Neural cell (in vitro differentiated cells): ENCODE data around the gene DDX47. TPM values are rescaled to one million over a fixed set of nuclear protein-coding genes. Genes with fewer than 3 reads are reported as not detected.

Experiments used
- H2AFZ ChIP-seq: fragments of 200-600, 300-800 bp; sonication (generic), shearing (Covaris generic); 2 replicates; pipeline ENCODE4 v1.6.0; 2014; ENCODE audit warnings: low read depth, mild to moderate bottlenecking, antibody characterized with exemption, low read length, moderate library complexity
- H3F3A ChIP-seq: fragments of 200-600 bp; shearing (Covaris generic); 2 replicates; pipeline ENCODE4 v1.6.1; 2016; ENCODE audit warnings: mild to moderate bottlenecking, moderate library complexity, mixed read lengths, antibody characterized with exemption, low read length; ENCODE audit not compliant: insufficient read depth, poor library complexity, severe bottlenecking
- H3K27ac ChIP-seq: fragments of 200-600, 300-800 bp; sonication (generic), shearing (Covaris generic); 2 replicates; pipeline ENCODE4 v1.5.1; 2014; ENCODE audit warnings: mild to moderate bottlenecking, low read length, moderate library complexity
- H3K27me3 ChIP-seq: fragments of 300-800, 200-600 bp; sonication (generic), shearing (Covaris generic); 2 replicates; pipeline ENCODE4 v1.6.0; 2014; ENCODE audit warnings: mild to moderate bottlenecking, low read depth, low read length, moderate library complexity; ENCODE audit not compliant: insufficient read depth
- H3K36me3 ChIP-seq: fragments of 300-800, 200-600 bp; sonication (generic), shearing (Covaris generic); 2 replicates; pipeline ENCODE4 v1.5.1; 2014; ENCODE audit warnings: mild to moderate bottlenecking, antibody characterized with exemption, low read length, moderate library complexity; ENCODE audit not compliant: insufficient read depth
- H3K4me2 ChIP-seq: fragments of 300-800, 200-600 bp; sonication (generic), shearing (Covaris generic); 2 replicates; pipeline ENCODE4 v1.6.0; 2014; ENCODE audit warnings: mild to moderate bottlenecking, low read length
- H3K4me3 ChIP-seq: fragments of 300-800, 200-600 bp; sonication (generic), shearing (Covaris generic); 2 replicates; pipeline ENCODE4 v1.5.1; 2014; ENCODE audit warnings: mild to moderate bottlenecking, low read length, moderate library complexity
- H3K79me2 ChIP-seq: fragments of 200-600 bp; shearing (Covaris generic); replicated peaks from 2 replicates; pipeline ENCODE4 v1.6.0; 2014; ENCODE audit warnings: mild to moderate bottlenecking, low read length, moderate library complexity; ENCODE audit not compliant: insufficient read depth
- H3K9ac ChIP-seq: fragments of 300-800, 200-600 bp; sonication (generic), shearing (Covaris generic); 2 replicates; pipeline ENCODE4 v1.6.1; 2016; ENCODE audit warnings: mild to moderate bottlenecking, low read length, mixed read lengths
- H3K9me2 ChIP-seq: fragments of 200-600 bp; shearing (Covaris generic); 2 replicates; pipeline ENCODE4 v1.6.1; 2016; ENCODE audit warnings: mild to moderate bottlenecking, low read length, mixed read lengths; ENCODE audit not compliant: insufficient read depth
- H3K9me3 ChIP-seq: fragments of 200-600, 300-800 bp; sonication (generic), shearing (Covaris generic); 2 replicates; pipeline ENCODE4 v1.6.1; 2016; ENCODE audit warnings: mild to moderate bottlenecking, mixed run types, low read length, moderate library complexity, mixed read lengths
- H4K20me1 ChIP-seq: fragments of 200-600 bp; shearing (Covaris generic); 2 replicates; pipeline ENCODE4 v1.6.1; 2016; ENCODE audit warnings: mild to moderate bottlenecking, mixed run types; ENCODE audit not compliant: insufficient read depth
- CTCF ChIP-seq: fragments of 450-650 bp; IDR thresholded peaks from 2 replicates; pipeline ENCODE4 v1.5.1; 2014; ENCODE audit warnings: antibody characterized with exemption, mild to moderate bottlenecking, moderate library complexity; ENCODE audit not compliant: poor library complexity, severe bottlenecking
- EP300 ChIP-seq: fragments of 450-650 bp; conservative IDR thresholded peaks from 2 replicates; pipeline ENCODE4 v1.6.1; 2014; ENCODE audit warnings: antibody characterized with exemption, mild to moderate bottlenecking, moderate library complexity; ENCODE audit not compliant: poor library complexity, severe bottlenecking
- EZH2 ChIP-seq: fragments of 200-600, 300-800 bp; shearing (Covaris generic), sonication (generic); IDR thresholded peaks from 2 replicates; pipeline ENCODE4 v1.6.1; 2014; ENCODE audit warnings: antibody characterized with exemption, low read length, borderline replicate concordance, mild to moderate bottlenecking; ENCODE audit not compliant: insufficient read depth, poor library complexity, severe bottlenecking
- MXI1 ChIP-seq: fragments of 450-650 bp; conservative IDR thresholded peaks from 2 replicates; pipeline ENCODE4 v1.6.1; 2014; ENCODE audit warnings: antibody characterized with exemption, mild to moderate bottlenecking; ENCODE audit not compliant: poor library complexity, severe bottlenecking
- POLR2AphosphoS5 ChIP-seq: IDR thresholded peaks from 2 replicates; pipeline ENCODE4 v1.6.1; 2012
- RAD21 ChIP-seq: fragments of 450-650 bp; conservative IDR thresholded peaks from 2 replicates; pipeline ENCODE4 v1.6.1; 2014; ENCODE audit warnings: antibody characterized with exemption, mild to moderate bottlenecking, moderate library complexity
- REST ChIP-seq: IDR thresholded peaks from 2 replicates; pipeline ENCODE4 v1.6.1; 2012; ENCODE audit warnings: borderline replicate concordance
- SMC3 ChIP-seq: fragments of 450-650 bp; conservative IDR thresholded peaks from 2 replicates; pipeline ENCODE4 v1.6.1; 2014; ENCODE audit warnings: antibody characterized with exemption, mild to moderate bottlenecking, moderate library complexity; ENCODE audit not compliant: poor library complexity
- TAF1 ChIP-seq: IDR thresholded peaks from 2 replicates; pipeline ENCODE4 v1.6.1; 2012; ENCODE audit warnings: low read depth
- polyA plus RNA-seq: library from polyadenylated mRNA; depleted of rRNA; stranded (reverse); fragments of >200 nt; gene quantifications from 2 replicates; pipeline ENCODE4 v1.2.3, GENCODE V29; 2014

The DDX47 gene
- polyA plus RNA-seq, 1 donor from 2014 or later: 97.6 TPM

- Histone ChIP-seq H3K9ac (no peak overlapping the region), H3K4me2 (no peak overlapping the region), H3K9me2 (no peaks in the 10 kb centered on the region), H3K79me2 (peaks cover 23% of the 10 kb centered on the region), H3K27me3 (no peaks in the 10 kb centered on the region), H3K9me3 (no peaks in the 10 kb centered on the region), H2AFZ (no peak overlapping the region), H3K27ac (no peak overlapping the region), H3K4me3 (no peak overlapping the region), H3K36me3 (no peaks in the 10 kb centered on the region), H4K20me1 (no peaks in the 10 kb centered on the region), H3F3A (no peaks in the 10 kb centered on the region)
- TF ChIP-seq CTCF (no peak), REST (no peak), SMC3 (no peak), MXI1 (no peak), TAF1 (no peak), EP300 (no peak), RAD21 (no peak), POLR2AphosphoS5 (no peak), EZH2 (no peak)
Measured at GRCh38 chr12:12811343-12811742, 1.8 kb upstream of the DDX47 start.

GRCh38 chr12:12812174-12812573 lies 972 bp upstream of the DDX47 start:
- Histone ChIP-seq H3K27me3 (no peaks in the 10 kb centered on the region), H3F3A (no peaks in the 10 kb centered on the region), H3K27ac (no peak overlapping the region), H3K79me2 (peaks cover 25% of the 10 kb centered on the region), H3K9ac (no peak overlapping the region), H2AFZ (no peak overlapping the region), H4K20me1 (no peaks in the 10 kb centered on the region), H3K9me2 (no peaks in the 10 kb centered on the region), H3K9me3 (no peaks in the 10 kb centered on the region), H3K4me2 (no peak overlapping the region), H3K36me3 (no peaks in the 10 kb centered on the region), H3K4me3 (no peak overlapping the region)
- TF ChIP-seq RAD21 (no peak), EZH2 (no peak), CTCF (no peak), EP300 (no peak), TAF1 (no peak), MXI1 (no peak), SMC3 (no peak), POLR2AphosphoS5 (no peak), REST (no peak)
